ENCODE results near the gene GP9.

GRCh38 chr3:129061888-129062834, 1.6 kb downstream of the GP9 start:
- no peak for TF ChIP-seq CTCF (IDR thresholded peaks at IDR 0.05)
- no peak for TF ChIP-seq EP300 (IDR thresholded peaks at IDR 0.05)
